PC-9 (cell line): ENCODE data around the gene PRKCH. TPM values are rescaled to one million over a fixed set of nuclear protein-coding genes. Genes with fewer than 3 reads are reported as not detected.

Experiments
- BruUV-seq: library from RNA; stranded (reverse); fragments of 400-500 nt; replicated peaks from 2 replicates; lab custom pipeline; 2021; lab: Mats Ljungman, UMichigan
- CTCF ChIA-PET: fragments of 300-600 bp; sonication (Branson Sonifier 250); formaldehyde crosslinking; loops from one replicate; lab custom pipeline; 2022; ENCODE audit warnings: antibody characterized with exemption; lab: Charles Lee
- POLR2A ChIA-PET: fragments of 300-600 bp; sonication (Branson Sonifier 250); formaldehyde crosslinking; loops from one replicate; lab custom pipeline; 2022; ENCODE audit warnings: antibody characterized with exemption; ENCODE audit not compliant: unreplicated experiment; lab: Charles Lee
- DNase-seq, 2 experiments: peaks; one replicate each; pipeline versions ENCODE4 v3.0.0 to v3.0.0-alpha.2; 2015 to 2022; ENCODE audit warnings: mixed read lengths in 1 of 2
- H2AFZ ChIP-seq: fragments of 200-600 bp; sonication (generic); 2 replicates; pipeline ENCODE4 v1.8.1; 2017; ENCODE audit warnings: antibody characterized with exemption
- H3F3A ChIP-seq: fragments of 200-600 bp; sonication (generic); 2 replicates; pipeline ENCODE4 v1.8.1; 2017; ENCODE audit warnings: antibody characterized with exemption, mild to moderate bottlenecking, low read depth; ENCODE audit not compliant: insufficient read depth
- H3K27ac ChIP-seq: fragments of 200-600 bp; sonication (generic); 2 replicates; pipeline ENCODE4 v1.6.1; 2016; ENCODE audit warnings: mixed run types
- H3K27me3 ChIP-seq: fragments of 200-600 bp; sonication (generic); 2 replicates; pipeline ENCODE4 v1.6.1; 2016; ENCODE audit warnings: low read depth, mixed run types; ENCODE audit not compliant: insufficient read depth
- H3K36me3 ChIP-seq: fragments of 200-600 bp; sonication (generic); 2 replicates; pipeline ENCODE4 v1.6.1; 2016; ENCODE audit warnings: low read depth, mixed run types
- H3K4me1 ChIP-seq: fragments of 200-600 bp; sonication (generic); replicated peaks from 2 replicates; pipeline ENCODE4 v1.6.1; 2016; ENCODE audit warnings: mixed run types; ENCODE audit not compliant: insufficient read depth
- H3K4me2 ChIP-seq: fragments of 200-600 bp; sonication (generic); 2 replicates; pipeline ENCODE4 v1.6.1; 2017; ENCODE audit warnings: mixed run types
- H3K4me3 ChIP-seq: fragments of 200-600 bp; sonication (generic); 2 replicates; pipeline ENCODE4 v1.6.1; 2016; ENCODE audit warnings: mixed run types
- H3K79me2 ChIP-seq: fragments of 200-600 bp; sonication (generic); 2 replicates; pipeline ENCODE4 v1.6.1; 2017; ENCODE audit warnings: low read depth, mixed run types
- H3K9me2 ChIP-seq: fragments of 200-600 bp; sonication (generic); 2 replicates; pipeline ENCODE4 v1.8.1; 2017; ENCODE audit warnings: mild to moderate bottlenecking; ENCODE audit not compliant: insufficient read depth
- H3K9me3 ChIP-seq: fragments of 200-600 bp; sonication (generic); 2 replicates; pipeline ENCODE4 v1.8.1; 2016; ENCODE audit warnings: low read depth; ENCODE audit not compliant: insufficient read depth
- H4K20me1 ChIP-seq: fragments of 200-600 bp; sonication (generic); 2 replicates; pipeline ENCODE4 v1.8.1; 2017; ENCODE audit not compliant: insufficient read depth
- EZH2 ChIP-seq: fragments of 200-600 bp; sonication (generic); IDR thresholded peaks from 2 replicates; pipeline ENCODE4 v1.8.0; 2017; ENCODE audit warnings: antibody characterized with exemption, low read depth
- intact Hi-C: fragments of 100-400 bp; cut with micrococcal nuclease; formaldehyde crosslinking; loops from one replicate; pipeline ENCODE4 v1.10.0; 2022; ENCODE audit not compliant: unreplicated experiment
- total RNA-seq: library from RNA; stranded (reverse); gene quantifications from 2 replicates; pipeline ENCODE4 v1.2.3, GENCODE V29; 2021
- TF ChIP-seq, protein P1 (sequence below): fragments of 200-600 bp; sonication (generic); conservative IDR thresholded peaks from 2 replicates; pipeline ENCODE4 v1.6.1; 2017; ENCODE audit warnings: mixed run types, antibody characterized with exemption, mild to moderate bottlenecking, moderate library complexity

The PRKCH gene
- total RNA-seq, 1 experiment from 2014 or later, result 32.4 TPM

DNA sequence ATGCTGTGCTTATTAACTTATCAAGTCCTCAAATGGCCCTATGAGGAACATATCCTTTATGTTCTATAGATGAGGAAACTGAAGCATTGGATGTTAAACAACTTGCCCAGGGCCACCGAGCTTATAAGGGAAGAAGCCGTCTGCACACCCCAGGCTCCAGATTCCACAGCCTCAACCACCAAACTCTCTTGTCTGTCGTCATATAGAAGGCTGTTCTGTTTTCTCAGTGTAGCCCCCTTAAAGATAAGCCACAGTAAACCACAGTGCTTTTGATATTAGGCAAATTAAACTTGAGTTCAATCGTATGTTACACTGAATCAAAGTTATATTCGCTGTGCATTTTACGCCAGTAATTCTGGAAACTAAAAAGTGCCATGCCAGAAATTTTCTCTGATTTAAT, 116.7 kb downstream of the PRKCH start:
- Histone ChIP-seq H3K9me2 (no peaks in the 10 kb centered on the region), H3F3A (peaks cover 30% of the 10 kb centered on the region), H3K9me3 (no peaks in the 10 kb centered on the region), H3K36me3 (0 out of 2 replicates have a peak, but pooled peaks cover under 1% of the 10 kb centered on the region), H3K4me2 (peak overlapping the region; percentile 74), H3K79me2 (peaks cover 71% of the 10 kb centered on the region), H3K27me3 (no peaks in the 10 kb centered on the region), H2AFZ (0 out of 2 replicates have a peak overlapping the region, but pooled peaks have one; percentile 11), H3K4me1 (peaks cover 40% of the 10 kb centered on the region), H3K27ac (peak overlapping the region; percentile 93), H4K20me1 (no peaks in the 10 kb centered on the region), H3K4me3 (peak overlapping the region; percentile 50; the same call in 1 of the 2 replicates)
- ChIA-PET POLR2A (interaction anchor here (0.7 kb wide), 2 partner anchors 262 to 788 kb away, joined by 3 to 5 read pairs; no protein-coding TSS in a partner anchor), CTCF (no interaction called here)
- DNase-seq, result no peak
- intact Hi-C loops, result no loop called here
- BruUV-seq, result no TSS peak
- no peak for TF ChIP-seq EZH2
- TF ChIP-seq, protein P1, sequence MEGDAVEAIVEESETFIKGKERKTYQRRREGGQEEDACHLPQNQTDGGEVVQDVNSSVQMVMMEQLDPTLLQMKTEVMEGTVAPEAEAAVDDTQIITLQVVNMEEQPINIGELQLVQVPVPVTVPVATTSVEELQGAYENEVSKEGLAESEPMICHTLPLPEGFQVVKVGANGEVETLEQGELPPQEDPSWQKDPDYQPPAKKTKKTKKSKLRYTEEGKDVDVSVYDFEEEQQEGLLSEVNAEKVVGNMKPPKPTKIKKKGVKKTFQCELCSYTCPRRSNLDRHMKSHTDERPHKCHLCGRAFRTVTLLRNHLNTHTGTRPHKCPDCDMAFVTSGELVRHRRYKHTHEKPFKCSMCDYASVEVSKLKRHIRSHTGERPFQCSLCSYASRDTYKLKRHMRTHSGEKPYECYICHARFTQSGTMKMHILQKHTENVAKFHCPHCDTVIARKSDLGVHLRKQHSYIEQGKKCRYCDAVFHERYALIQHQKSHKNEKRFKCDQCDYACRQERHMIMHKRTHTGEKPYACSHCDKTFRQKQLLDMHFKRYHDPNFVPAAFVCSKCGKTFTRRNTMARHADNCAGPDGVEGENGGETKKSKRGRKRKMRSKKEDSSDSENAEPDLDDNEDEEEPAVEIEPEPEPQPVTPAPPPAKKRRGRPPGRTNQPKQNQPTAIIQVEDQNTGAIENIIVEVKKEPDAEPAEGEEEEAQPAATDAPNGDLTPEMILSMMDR, result no peak

DNA sequence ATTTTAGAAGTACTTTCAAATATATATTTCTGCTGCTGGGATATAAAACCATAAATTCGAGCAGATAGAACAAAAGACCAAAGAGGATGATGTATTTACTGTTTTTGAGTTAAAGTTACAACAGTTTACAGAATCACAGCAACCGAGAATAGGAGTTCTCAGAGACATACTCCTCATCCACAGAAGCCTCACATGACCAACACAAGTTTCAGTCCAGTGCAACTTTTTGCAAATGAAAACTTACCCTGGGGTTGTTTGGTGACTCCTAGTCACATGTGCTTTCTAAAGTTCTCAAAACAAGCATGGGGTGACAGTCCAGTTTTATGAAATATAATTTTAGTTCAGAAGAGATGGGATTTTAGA, 117.1 kb downstream of the PRKCH start:
- Histone ChIP-seq H3K4me2 (peak overlapping the region; percentile 74), H3K27me3 (no peaks in the 10 kb centered on the region), H4K20me1 (no peaks in the 10 kb centered on the region), H3K36me3 (0 out of 2 replicates have a peak, but pooled peaks cover 5% of the 10 kb centered on the region), H3K27ac (peak overlapping the region; percentile 93), H3F3A (peaks cover 30% of the 10 kb centered on the region), H3K9me2 (no peaks in the 10 kb centered on the region), H3K4me1 (peaks cover 37% of the 10 kb centered on the region), H3K4me3 (peak overlapping the region; percentile 50; the same call in 1 of the 2 replicates), H3K79me2 (peaks cover 71% of the 10 kb centered on the region), H3K9me3 (no peaks in the 10 kb centered on the region), H2AFZ (0 out of 2 replicates have a peak overlapping the region, but pooled peaks have one; percentile 11)
- TF ChIP-seq, protein P1, result no peak
- TF ChIP-seq EZH2, result no peak
- intact Hi-C loops, result no loop called here
- CTCF ChIA-PET, result interaction anchor here (0.7 to 1.0 kb wide), 2 partner anchors 116 to 142 kb away, joined by 3 to 4 read pairs; no protein-coding TSS in a partner anchor
- DNase-seq, result no peak
- BruUV-seq, result no TSS peak
- POLR2A ChIA-PET, result interaction anchor here (0.7 kb wide), 4 partner anchors 50 to 789 kb away, joined by 3 to 5 read pairs (median 4); no protein-coding TSS in a partner anchor

DNA sequence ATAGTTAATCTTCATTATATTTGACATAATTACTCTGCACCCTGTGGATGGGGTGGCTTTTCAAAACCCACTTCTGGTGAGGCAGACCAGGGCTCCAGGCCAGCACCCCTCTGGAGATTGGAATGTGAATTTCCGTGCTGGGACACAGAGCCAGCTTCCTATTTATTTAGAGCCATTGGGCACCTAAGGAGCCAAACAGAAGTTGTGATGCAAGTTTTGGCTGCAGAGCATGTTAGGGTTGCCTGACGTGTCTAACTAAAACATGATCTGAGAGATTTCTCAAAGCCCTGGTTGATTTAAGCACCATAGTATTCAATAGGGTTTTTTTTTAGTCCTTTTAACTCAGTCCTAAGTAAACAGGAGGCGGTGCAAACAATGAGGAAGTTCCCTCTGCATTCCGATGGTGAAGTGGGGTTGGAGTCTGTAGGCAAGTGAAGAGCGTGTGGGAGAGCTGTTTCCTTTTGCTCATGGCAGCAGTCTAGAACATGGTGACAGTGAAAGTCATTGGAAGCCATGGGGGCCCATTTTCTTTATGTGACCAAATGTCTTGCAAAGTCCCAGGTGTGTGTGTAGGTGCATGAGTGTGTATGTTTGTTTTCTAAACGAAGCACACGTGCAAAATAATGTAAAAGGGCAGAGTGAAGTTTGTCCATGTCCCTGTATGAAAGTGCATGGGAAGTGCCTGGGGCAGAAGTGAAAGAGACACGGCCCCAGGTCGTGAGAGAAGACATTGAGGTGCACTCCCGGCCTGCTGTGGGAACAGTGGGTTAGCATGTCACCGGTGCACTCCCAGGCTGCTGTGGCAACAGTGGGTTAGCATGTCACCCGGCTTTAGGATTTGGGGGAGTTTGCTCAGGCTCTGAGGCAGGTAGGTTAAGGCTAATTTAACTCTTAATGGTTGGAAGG, 117.7 kb downstream of the PRKCH start:
- peaks cover 30% of the 10 kb centered on the region for H3F3A ChIP-seq
- no TSS peak for BruUV-seq
- H3K4me3 ChIP-seq, result peak overlapping the region; percentile 50
- ChIA-PET CTCF (interaction anchor here (0.6 to 1.0 kb wide), 3 partner anchors 116 to 157 kb away, joined by 3 to 6 read pairs (median 4); no protein-coding TSS in a partner anchor), POLR2A (interaction anchor here (0.5 to 0.7 kb wide), 6 partner anchors 51 to 789 kb away, joined by 3 to 5 read pairs (median 3); no protein-coding TSS in a partner anchor)
- peak overlapping the region; percentile 93 for H3K27ac ChIP-seq
- DNase-seq, result peak; percentile 74 to 100
- H3K9me2 ChIP-seq, result no peaks in the 10 kb centered on the region
- H4K20me1 ChIP-seq, result no peaks in the 10 kb centered on the region
- peak overlapping the region; percentile 13; the same call in 1 of the 2 replicates for H2AFZ ChIP-seq
- peaks cover 70% of the 10 kb centered on the region for H3K79me2 ChIP-seq
- peaks cover 11% of the 10 kb centered on the region; the same call in 1 of the 2 replicates for H3K36me3 ChIP-seq
- no peaks in the 10 kb centered on the region for H3K27me3 ChIP-seq
- TF ChIP-seq, protein P1, result no peak
- TF ChIP-seq EZH2, result no peak
- H3K9me3 ChIP-seq, result no peaks in the 10 kb centered on the region
- H3K4me1 ChIP-seq, result peaks cover 37% of the 10 kb centered on the region
- intact Hi-C loops, result loop anchor here (1.0 kb wide), 6 partner anchors 8 to 118 kb away; partner anchors contain the start of gene PRKCH
- H3K4me2 ChIP-seq, result peak overlapping the region; percentile 74
